OCI-LY7 (cell line): ENCODE data around the gene MAP3K20.

Source experiments
- EZH2phosphoT487 ChIP-seq: fragments of 200-600 bp; sonication (generic); IDR thresholded peaks from 2 replicates; pipeline ENCODE4 v1.6.1; 2018; ENCODE audit warnings: low read depth, borderline replicate concordance, mild to moderate bottlenecking, mixed run types, antibody characterized with exemption, low read length, moderate library complexity, mixed read lengths
- TF ChIP-seq, protein P1 (sequence below): fragments of 200-600 bp; sonication (generic); conservative IDR thresholded peaks from 2 replicates; pipeline ENCODE4 v1.5.1; 2014; ENCODE audit warnings: mild to moderate bottlenecking, antibody characterized with exemption, low read length, moderate library complexity, mixed read lengths

DNA sequence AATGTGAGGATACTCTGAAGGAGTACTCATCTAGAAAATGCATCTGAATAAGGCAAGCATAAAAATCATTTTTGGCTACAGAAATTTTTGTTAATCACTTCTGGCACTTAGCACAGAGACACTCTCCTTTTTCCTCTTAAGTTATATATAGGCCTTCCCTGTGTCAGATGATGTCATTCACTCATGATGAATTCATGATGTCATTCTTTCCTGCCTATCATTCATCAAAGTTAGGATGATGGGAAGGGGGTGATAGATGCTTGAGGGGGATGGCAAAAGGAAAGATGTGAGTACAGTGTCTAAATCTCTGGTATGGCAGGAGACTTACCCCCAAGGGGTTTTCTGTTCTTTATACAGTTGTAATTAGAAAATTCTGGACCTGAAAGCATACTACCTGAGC, 42.0 kb downstream of the MAP3K20 start:
- TF ChIP-seq, protein P1, sequence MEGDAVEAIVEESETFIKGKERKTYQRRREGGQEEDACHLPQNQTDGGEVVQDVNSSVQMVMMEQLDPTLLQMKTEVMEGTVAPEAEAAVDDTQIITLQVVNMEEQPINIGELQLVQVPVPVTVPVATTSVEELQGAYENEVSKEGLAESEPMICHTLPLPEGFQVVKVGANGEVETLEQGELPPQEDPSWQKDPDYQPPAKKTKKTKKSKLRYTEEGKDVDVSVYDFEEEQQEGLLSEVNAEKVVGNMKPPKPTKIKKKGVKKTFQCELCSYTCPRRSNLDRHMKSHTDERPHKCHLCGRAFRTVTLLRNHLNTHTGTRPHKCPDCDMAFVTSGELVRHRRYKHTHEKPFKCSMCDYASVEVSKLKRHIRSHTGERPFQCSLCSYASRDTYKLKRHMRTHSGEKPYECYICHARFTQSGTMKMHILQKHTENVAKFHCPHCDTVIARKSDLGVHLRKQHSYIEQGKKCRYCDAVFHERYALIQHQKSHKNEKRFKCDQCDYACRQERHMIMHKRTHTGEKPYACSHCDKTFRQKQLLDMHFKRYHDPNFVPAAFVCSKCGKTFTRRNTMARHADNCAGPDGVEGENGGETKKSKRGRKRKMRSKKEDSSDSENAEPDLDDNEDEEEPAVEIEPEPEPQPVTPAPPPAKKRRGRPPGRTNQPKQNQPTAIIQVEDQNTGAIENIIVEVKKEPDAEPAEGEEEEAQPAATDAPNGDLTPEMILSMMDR, result no peak
- TF ChIP-seq EZH2phosphoT487, result no peak
